PC-9 (cell line): ENCODE results near the gene PARP3. TPM values are rescaled to one million over a fixed set of nuclear protein-coding genes. Genes with fewer than 3 reads are reported as not detected.
"Not testable (repeated sequence)": the region's sequence is repeated elsewhere in the genome, so short reads cannot be mapped to it uniquely, and the experiment has no call there.

Experiments used
- BruUV-seq: library from RNA; stranded (reverse); fragments of 400-500 nt; replicated peaks from 2 replicates; lab custom pipeline; 2021; lab: Mats Ljungman, UMichigan
- CTCF ChIA-PET: fragments of 300-600 bp; sonication (Branson Sonifier 250); formaldehyde crosslinking; loops from one replicate; lab custom pipeline; 2022; ENCODE audit warnings: antibody characterized with exemption; lab: Charles Lee
- POLR2A ChIA-PET: fragments of 300-600 bp; sonication (Branson Sonifier 250); formaldehyde crosslinking; loops from one replicate; lab custom pipeline; 2022; ENCODE audit warnings: antibody characterized with exemption; ENCODE audit not compliant: unreplicated experiment; lab: Charles Lee
- DNase-seq, 2 experiments: peaks; one replicate each; pipeline versions ENCODE4 v3.0.0 to v3.0.0-alpha.2; 2015 to 2022; ENCODE audit warnings: mixed read lengths in 1 of 2
- H2AFZ ChIP-seq: fragments of 200-600 bp; sonication (generic); 2 replicates; pipeline ENCODE4 v1.8.1; 2017; ENCODE audit warnings: antibody characterized with exemption
- H3F3A ChIP-seq: fragments of 200-600 bp; sonication (generic); 2 replicates; pipeline ENCODE4 v1.8.1; 2017; ENCODE audit warnings: antibody characterized with exemption, mild to moderate bottlenecking, low read depth; ENCODE audit not compliant: insufficient read depth
- H3K27ac ChIP-seq: fragments of 200-600 bp; sonication (generic); 2 replicates; pipeline ENCODE4 v1.6.1; 2016; ENCODE audit warnings: mixed run types
- H3K27me3 ChIP-seq: fragments of 200-600 bp; sonication (generic); 2 replicates; pipeline ENCODE4 v1.6.1; 2016; ENCODE audit warnings: low read depth, mixed run types; ENCODE audit not compliant: insufficient read depth
- H3K36me3 ChIP-seq: fragments of 200-600 bp; sonication (generic); 2 replicates; pipeline ENCODE4 v1.6.1; 2016; ENCODE audit warnings: low read depth, mixed run types
- H3K4me1 ChIP-seq: fragments of 200-600 bp; sonication (generic); replicated peaks from 2 replicates; pipeline ENCODE4 v1.6.1; 2016; ENCODE audit warnings: mixed run types; ENCODE audit not compliant: insufficient read depth
- H3K4me2 ChIP-seq: fragments of 200-600 bp; sonication (generic); 2 replicates; pipeline ENCODE4 v1.6.1; 2017; ENCODE audit warnings: mixed run types
- H3K4me3 ChIP-seq: fragments of 200-600 bp; sonication (generic); 2 replicates; pipeline ENCODE4 v1.6.1; 2016; ENCODE audit warnings: mixed run types
- H3K79me2 ChIP-seq: fragments of 200-600 bp; sonication (generic); 2 replicates; pipeline ENCODE4 v1.6.1; 2017; ENCODE audit warnings: low read depth, mixed run types
- H3K9me2 ChIP-seq: fragments of 200-600 bp; sonication (generic); 2 replicates; pipeline ENCODE4 v1.8.1; 2017; ENCODE audit warnings: mild to moderate bottlenecking; ENCODE audit not compliant: insufficient read depth
- H3K9me3 ChIP-seq: fragments of 200-600 bp; sonication (generic); 2 replicates; pipeline ENCODE4 v1.8.1; 2016; ENCODE audit warnings: low read depth; ENCODE audit not compliant: insufficient read depth
- H4K20me1 ChIP-seq: fragments of 200-600 bp; sonication (generic); 2 replicates; pipeline ENCODE4 v1.8.1; 2017; ENCODE audit not compliant: insufficient read depth
- CTCF ChIP-seq: fragments of 200-600 bp; sonication (generic); conservative IDR thresholded peaks from 2 replicates; pipeline ENCODE4 v1.6.1; 2017; ENCODE audit warnings: mixed run types, antibody characterized with exemption, mild to moderate bottlenecking, moderate library complexity
- EZH2 ChIP-seq: fragments of 200-600 bp; sonication (generic); IDR thresholded peaks from 2 replicates; pipeline ENCODE4 v1.8.0; 2017; ENCODE audit warnings: antibody characterized with exemption, low read depth
- intact Hi-C: fragments of 100-400 bp; cut with micrococcal nuclease; formaldehyde crosslinking; loops from one replicate; pipeline ENCODE4 v1.10.0; 2022; ENCODE audit not compliant: unreplicated experiment
- total RNA-seq: library from RNA; stranded (reverse); gene quantifications from 2 replicates; pipeline ENCODE4 v1.2.3, GENCODE V29; 2021

The PARP3 gene
- total RNA-seq, 1 experiment from 2014 or later = 24.4 TPM

- no peak overlapping the region for H3K4me2 ChIP-seq
- no peaks in the 10 kb centered on the region for H3K9me2 ChIP-seq
- H3K79me2 ChIP-seq = no peaks in the 10 kb centered on the region
- H3K27me3 ChIP-seq = no peaks in the 10 kb centered on the region
- ChIA-PET POLR2A (no interaction called here), CTCF (no interaction called here)
- no peak overlapping the region for H2AFZ ChIP-seq
- intact Hi-C loops = no loop called here
- no peak for DNase-seq
- peaks cover 2% of the 10 kb centered on the region for H3K4me1 ChIP-seq
- H3F3A ChIP-seq = no peaks in the 10 kb centered on the region; the same call in 1 of the 2 replicates
- H4K20me1 ChIP-seq = no peaks in the 10 kb centered on the region
- no TSS peak for BruUV-seq
- H3K4me3 ChIP-seq = no peak overlapping the region
- no peaks in the 10 kb centered on the region for H3K9me3 ChIP-seq
- no peaks in the 10 kb centered on the region for H3K36me3 ChIP-seq
- no peak overlapping the region for H3K27ac ChIP-seq
- TF ChIP-seq CTCF (no peak), EZH2 (no peak)
These were observed 45.4 kb upstream of the PARP3 start for GRCh38 chr3:51896607-51897305.

GRCh38 chr3:51897391-51897790, 44.8 kb upstream of the PARP3 start:
- CTCF ChIA-PET = no interaction called here
- Histone ChIP-seq H3K27me3 (no peaks in the 10 kb centered on the region), H4K20me1 (no peaks in the 10 kb centered on the region), H3K27ac (no peak overlapping the region), H2AFZ (no peak overlapping the region), H3K79me2 (no peaks in the 10 kb centered on the region), H3K4me3 (no peak overlapping the region), H3K4me1 (peaks cover 7% of the 10 kb centered on the region), H3K36me3 (no peaks in the 10 kb centered on the region), H3K9me2 (no peaks in the 10 kb centered on the region), H3K9me3 (no peaks in the 10 kb centered on the region), H3K4me2 (no peak overlapping the region), H3F3A (peaks cover 4% of the 10 kb centered on the region)
- BruUV-seq = no TSS peak
- POLR2A ChIA-PET = no interaction called here
- no peak for TF ChIP-seq EZH2
- no peak for TF ChIP-seq CTCF
- DNase-seq = no peak
- intact Hi-C loops = no loop called here

- H3K36me3 ChIP-seq, H3K4me3 ChIP-seq, H2AFZ ChIP-seq, H4K20me1 ChIP-seq, H3K27me3 ChIP-seq, DNase-seq, POLR2A ChIA-PET, H3K27ac ChIP-seq, intact Hi-C loops, H3K4me2 ChIP-seq, H3K9me2 ChIP-seq, BruUV-seq, H3K9me3 ChIP-seq, CTCF ChIA-PET, H3K4me1 ChIP-seq, H3K79me2 ChIP-seq: not testable (repeated sequence)
- peaks cover 13% of the 10 kb centered on the region for H3F3A ChIP-seq
These were observed 42.1 kb upstream of the PARP3 start for GRCh38 chr3:51900043-51900442.

GRCh38 chr3:51902361-51902760, 39.8 kb upstream of the PARP3 start:
- POLR2A ChIA-PET, intact Hi-C loops, H3K27me3 ChIP-seq, CTCF ChIA-PET, H3K4me3 ChIP-seq, H3K79me2 ChIP-seq, H3K9me2 ChIP-seq, H3K36me3 ChIP-seq, H4K20me1 ChIP-seq, H2AFZ ChIP-seq, H3K4me1 ChIP-seq, BruUV-seq, H3K9me3 ChIP-seq: not testable (repeated sequence)
- Histone ChIP-seq H3K4me2 (peak overlapping the region; percentile 34), H3K27ac (peak overlapping the region; percentile 79), H3F3A (peaks cover 13% of the 10 kb centered on the region)
- DNase-seq = peak; percentile 27 to 87
